HL-60 (cell line): ENCODE measurements around the gene SYNPO.

ENCODE experiments used
- GABPA ChIP-seq: IDR thresholded peaks from 2 replicates; pipeline ENCODE4 v1.6.1; 2012; ENCODE audit warnings: low read depth
- POLR2AphosphoS5 ChIP-seq: IDR thresholded peaks from 2 replicates; pipeline ENCODE4 v1.6.1; 2012; ENCODE audit warnings: low read depth
- SPI1 ChIP-seq: IDR thresholded peaks from 2 replicates; pipeline ENCODE4 v1.6.1; 2012; ENCODE audit warnings: low read depth, mild to moderate bottlenecking, borderline replicate concordance
- TF ChIP-seq, protein P1 (sequence below): IDR thresholded peaks from one replicate; pipeline ENCODE4 v1.5.1; 2011; ENCODE audit warnings: low read length, control low read depth, inconsistent platforms; ENCODE audit not compliant: insufficient read depth
- TF ChIP-seq, protein P2 (sequence below): IDR thresholded peaks from 2 replicates; pipeline ENCODE4 v1.6.1; 2012; ENCODE audit warnings: low read depth; ENCODE audit not compliant: insufficient replicate concordance

DNA sequence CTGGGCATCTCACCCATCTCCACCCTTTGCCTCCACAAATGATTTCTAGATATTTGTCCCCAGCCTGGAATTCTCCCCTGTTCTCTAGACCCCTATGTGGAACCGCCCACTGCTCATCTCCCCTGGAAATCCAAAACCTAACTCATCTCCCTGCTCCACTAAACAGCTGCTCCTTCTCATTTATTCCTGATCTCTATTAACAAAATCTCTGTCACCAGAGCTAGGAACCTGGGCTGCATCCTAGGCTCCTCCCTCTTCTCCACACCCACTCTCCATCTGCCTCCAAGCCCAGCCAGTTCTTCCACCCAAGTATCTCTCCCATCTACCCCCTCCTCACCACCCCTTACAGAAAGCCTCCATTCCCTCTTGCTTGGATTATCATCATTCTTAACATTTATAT is 24.0 kb upstream of the SYNPO start:
- TF ChIP-seq, protein P1, sequence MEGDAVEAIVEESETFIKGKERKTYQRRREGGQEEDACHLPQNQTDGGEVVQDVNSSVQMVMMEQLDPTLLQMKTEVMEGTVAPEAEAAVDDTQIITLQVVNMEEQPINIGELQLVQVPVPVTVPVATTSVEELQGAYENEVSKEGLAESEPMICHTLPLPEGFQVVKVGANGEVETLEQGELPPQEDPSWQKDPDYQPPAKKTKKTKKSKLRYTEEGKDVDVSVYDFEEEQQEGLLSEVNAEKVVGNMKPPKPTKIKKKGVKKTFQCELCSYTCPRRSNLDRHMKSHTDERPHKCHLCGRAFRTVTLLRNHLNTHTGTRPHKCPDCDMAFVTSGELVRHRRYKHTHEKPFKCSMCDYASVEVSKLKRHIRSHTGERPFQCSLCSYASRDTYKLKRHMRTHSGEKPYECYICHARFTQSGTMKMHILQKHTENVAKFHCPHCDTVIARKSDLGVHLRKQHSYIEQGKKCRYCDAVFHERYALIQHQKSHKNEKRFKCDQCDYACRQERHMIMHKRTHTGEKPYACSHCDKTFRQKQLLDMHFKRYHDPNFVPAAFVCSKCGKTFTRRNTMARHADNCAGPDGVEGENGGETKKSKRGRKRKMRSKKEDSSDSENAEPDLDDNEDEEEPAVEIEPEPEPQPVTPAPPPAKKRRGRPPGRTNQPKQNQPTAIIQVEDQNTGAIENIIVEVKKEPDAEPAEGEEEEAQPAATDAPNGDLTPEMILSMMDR, result no peak
- TF ChIP-seq, protein P2, sequence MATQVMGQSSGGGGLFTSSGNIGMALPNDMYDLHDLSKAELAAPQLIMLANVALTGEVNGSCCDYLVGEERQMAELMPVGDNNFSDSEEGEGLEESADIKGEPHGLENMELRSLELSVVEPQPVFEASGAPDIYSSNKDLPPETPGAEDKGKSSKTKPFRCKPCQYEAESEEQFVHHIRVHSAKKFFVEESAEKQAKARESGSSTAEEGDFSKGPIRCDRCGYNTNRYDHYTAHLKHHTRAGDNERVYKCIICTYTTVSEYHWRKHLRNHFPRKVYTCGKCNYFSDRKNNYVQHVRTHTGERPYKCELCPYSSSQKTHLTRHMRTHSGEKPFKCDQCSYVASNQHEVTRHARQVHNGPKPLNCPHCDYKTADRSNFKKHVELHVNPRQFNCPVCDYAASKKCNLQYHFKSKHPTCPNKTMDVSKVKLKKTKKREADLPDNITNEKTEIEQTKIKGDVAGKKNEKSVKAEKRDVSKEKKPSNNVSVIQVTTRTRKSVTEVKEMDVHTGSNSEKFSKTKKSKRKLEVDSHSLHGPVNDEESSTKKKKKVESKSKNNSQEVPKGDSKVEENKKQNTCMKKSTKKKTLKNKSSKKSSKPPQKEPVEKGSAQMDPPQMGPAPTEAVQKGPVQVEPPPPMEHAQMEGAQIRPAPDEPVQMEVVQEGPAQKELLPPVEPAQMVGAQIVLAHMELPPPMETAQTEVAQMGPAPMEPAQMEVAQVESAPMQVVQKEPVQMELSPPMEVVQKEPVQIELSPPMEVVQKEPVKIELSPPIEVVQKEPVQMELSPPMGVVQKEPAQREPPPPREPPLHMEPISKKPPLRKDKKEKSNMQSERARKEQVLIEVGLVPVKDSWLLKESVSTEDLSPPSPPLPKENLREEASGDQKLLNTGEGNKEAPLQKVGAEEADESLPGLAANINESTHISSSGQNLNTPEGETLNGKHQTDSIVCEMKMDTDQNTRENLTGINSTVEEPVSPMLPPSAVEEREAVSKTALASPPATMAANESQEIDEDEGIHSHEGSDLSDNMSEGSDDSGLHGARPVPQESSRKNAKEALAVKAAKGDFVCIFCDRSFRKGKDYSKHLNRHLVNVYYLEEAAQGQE, result no peak
- TF ChIP-seq POLR2AphosphoS5 (no peak), GABPA (no peak), SPI1 (no peak)
